ENCODE measurements around the gene TMEM63C.

Gene TMEM63C, protein sequence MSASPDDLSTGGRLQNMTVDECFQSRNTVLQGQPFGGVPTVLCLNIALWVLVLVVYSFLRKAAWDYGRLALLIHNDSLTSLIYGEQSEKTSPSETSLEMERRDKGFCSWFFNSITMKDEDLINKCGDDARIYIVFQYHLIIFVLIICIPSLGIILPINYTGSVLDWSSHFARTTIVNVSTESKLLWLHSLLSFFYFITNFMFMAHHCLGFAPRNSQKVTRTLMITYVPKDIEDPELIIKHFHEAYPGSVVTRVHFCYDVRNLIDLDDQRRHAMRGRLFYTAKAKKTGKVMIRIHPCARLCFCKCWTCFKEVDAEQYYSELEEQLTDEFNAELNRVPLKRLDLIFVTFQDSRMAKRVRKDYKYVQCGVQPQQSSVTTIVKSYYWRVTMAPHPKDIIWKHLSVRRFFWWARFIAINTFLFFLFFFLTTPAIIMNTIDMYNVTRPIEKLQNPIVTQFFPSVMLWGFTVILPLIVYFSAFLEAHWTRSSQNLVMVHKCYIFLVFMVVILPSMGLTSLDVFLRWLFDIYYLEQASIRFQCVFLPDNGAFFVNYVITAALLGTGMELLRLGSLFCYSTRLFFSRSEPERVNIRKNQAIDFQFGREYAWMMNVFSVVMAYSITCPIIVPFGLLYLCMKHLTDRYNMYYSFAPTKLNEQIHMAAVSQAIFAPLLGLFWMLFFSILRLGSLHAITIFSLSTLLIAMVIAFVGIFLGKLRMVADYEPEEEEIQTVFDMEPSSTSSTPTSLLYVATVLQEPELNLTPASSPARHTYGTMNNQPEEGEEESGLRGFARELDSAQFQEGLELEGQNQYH

DNA sequence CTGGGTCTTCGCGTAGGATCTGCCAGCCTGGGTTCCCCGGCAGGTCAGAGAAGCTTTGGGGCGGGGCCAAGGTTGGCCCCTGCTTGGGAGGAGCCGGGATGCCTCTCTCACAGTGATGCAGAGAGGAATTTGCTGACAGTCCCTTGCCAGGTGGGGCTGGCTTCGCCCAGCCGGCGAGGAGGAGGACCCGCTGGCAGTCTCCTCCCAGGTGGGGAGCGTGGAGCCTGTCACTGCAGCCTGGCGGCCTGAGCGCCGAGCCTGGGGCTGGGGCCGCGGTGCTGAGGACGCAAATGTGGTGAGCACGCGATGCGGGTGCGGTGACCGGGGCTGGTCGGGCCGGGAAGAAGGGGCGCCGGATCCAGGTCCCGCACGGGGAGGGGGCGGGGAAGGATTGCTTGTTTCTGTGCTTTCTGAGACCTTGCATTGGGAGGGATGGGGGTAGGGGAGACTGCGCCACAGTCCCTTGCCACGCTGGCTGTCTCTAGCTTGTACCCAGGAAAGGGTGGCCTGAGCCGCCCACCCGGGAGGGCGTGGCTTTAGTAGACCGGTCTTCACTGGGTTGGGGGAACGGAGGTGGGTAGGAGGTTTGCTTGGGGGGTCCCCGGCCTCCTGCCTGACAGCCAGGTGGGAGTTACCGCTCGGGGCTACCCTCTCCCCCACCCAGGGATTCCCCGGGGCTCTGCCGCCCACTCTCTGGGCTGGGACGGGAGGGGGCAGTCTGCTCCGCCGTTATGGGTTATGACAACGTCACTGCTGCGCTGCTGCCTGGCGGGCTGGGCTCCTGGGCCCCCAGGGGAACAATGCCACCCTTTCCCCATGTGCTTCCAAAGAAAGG lies at the start of gene TMEM63C:
TSS of gene TMEM63C (plus strand) at position 196 of the 835 bp plus-strand sequence. CDS start 37,016 bp downstream, outside the sequence.
- Histone ChIP-seq H3K27me3 (ENCODE audit: control insufficient read depth, insufficient read depth, low read length) (0 out of 2 replicates have a peak, but pooled peaks cover 5% of the 10 kb centered on the region), H3K27ac (ENCODE audit: low read depth, low read length) (no peak within 1 kb of the TSS)

DNA sequence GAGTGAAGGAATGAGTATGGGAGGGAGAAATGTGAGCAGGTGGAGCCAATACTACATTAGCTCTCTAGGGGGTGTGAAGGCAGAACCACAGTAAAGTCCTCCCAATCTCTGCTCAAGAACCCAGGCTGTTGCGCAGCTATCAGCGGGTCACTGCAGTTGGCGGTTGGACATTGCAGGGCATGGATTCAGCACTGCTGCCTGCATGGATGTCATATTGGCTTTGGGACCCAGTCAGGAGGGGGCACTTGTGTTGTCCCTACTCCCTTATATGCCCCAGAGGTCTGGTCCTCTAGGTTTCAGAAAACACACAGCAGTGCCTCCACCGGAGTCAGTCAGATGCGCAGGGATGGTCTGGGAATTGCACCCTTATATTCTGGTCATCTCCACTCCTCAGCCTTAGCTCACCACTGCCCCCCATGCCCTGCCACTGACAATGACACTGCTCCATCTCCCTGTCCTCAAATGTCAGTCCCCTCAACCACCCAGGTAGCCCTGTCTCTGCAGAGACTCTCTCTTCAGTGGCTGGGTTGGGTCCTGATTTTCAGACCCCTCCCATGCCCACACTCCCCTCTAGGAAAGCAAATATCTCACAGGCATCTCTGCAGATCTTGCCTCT lies 49.6 kb upstream of the TMEM63C start:
- Histone ChIP-seq H3K27me3 (ENCODE audit: control insufficient read depth, insufficient read depth, low read length) (peaks cover 31% of the 10 kb centered on the region), H3K4me3 (ENCODE audit: low read depth, low read length) (no peak overlapping the region), H3K36me3 (ENCODE audit: control insufficient read depth, insufficient read depth, low read length) (no peaks in the 10 kb centered on the region; the same call in 1 of the 2 replicates), H3K27ac (ENCODE audit: low read depth, low read length) (no peak overlapping the region), H3K4me1 (ENCODE audit: control insufficient read depth, insufficient read depth, low read length) (0 out of 2 replicates have a peak, but pooled peaks cover 2% of the 10 kb centered on the region), H3K9ac (ENCODE audit: low read length) (no peak overlapping the region), H3K9me3 (ENCODE audit: control insufficient read depth, insufficient read depth, low read depth, low read length) (no peaks in the 10 kb centered on the region)

More for the DNA sequence above, at the start of gene TMEM63C:
- Histone ChIP-seq H3K9ac (ENCODE audit: low read length) (peak within 1 kb of the TSS; percentile 52), H3K4me1 (ENCODE audit: control insufficient read depth, insufficient read depth, low read length) (peaks cover 15% of the 10 kb centered on the region; the same call in 1 of the 2 replicates), H3K9me3 (ENCODE audit: control insufficient read depth, insufficient read depth, low read depth, low read length) (no peaks in the 10 kb centered on the region), H3K36me3 (ENCODE audit: control insufficient read depth, insufficient read depth, low read length) (no peaks in the 10 kb centered on the region), H3K4me3 (ENCODE audit: low read depth, low read length) (peak within 1 kb of the TSS; percentile 83)

DNA sequence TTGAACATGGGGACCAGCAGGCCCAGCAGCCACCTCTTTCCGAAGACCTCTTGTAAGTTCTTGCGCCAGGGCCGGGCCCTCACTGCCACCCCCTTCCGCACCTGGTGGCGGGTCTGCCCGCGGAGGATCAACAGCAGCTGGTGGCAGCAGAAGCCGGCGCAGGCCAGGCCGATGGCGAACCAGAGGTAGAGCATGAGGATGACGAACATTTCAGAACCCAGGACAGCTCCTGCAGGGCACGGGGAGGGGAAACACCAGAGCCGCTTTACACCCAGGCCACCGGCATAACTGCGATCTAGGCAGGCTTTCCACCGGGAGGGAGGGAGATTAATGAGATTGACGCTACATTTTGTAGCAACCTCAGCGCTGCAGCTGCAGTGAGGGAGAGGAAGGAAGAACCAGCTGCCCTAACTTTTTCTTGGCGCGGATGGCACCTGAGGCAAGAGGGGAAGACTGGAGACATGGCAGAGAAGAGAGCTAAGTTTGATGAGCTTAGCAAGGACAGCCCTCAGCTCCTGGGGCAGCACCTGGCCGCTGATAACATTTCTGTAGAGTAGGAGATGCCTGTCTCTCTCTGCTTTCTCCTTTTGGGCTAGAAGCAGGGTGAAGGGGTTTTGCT lies 47.8 kb upstream of the TMEM63C start:
- H3K4me1 ChIP-seq (ENCODE audit: control insufficient read depth, insufficient read depth, low read length): no peaks in the 10 kb centered on the region
- peaks cover 31% of the 10 kb centered on the region for H3K27me3 ChIP-seq (ENCODE audit: control insufficient read depth, insufficient read depth, low read length)
- no peak overlapping the region for H3K4me3 ChIP-seq (ENCODE audit: low read depth, low read length)
- H3K27ac ChIP-seq (ENCODE audit: low read depth, low read length): no peak overlapping the region
- no peak overlapping the region for H3K9ac ChIP-seq (ENCODE audit: low read length)
- H3K9me3 ChIP-seq (ENCODE audit: control insufficient read depth, insufficient read depth, low read depth, low read length): no peaks in the 10 kb centered on the region
- H3K36me3 ChIP-seq (ENCODE audit: control insufficient read depth, insufficient read depth, low read length): no peaks in the 10 kb centered on the region; the same call in 1 of the 2 replicates

DNA sequence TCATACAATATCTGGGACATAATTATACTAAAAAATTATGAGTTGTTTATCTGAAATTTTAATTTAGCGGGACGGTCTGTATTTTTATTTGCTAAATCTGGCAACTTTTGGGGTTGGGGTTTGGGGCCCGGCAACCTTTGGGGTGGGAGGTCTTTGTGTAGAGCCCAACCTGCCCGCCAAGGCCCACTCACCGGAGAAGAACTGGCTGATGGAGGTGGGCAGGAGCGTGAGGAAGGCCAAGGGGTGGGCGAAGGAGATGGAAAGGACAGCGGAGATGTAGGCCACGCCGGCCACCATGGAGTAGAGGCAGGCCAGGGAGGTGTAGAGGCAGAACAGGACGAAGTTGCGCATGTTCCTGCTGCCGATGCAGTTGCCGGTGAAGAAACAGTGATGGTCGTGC lies 42.6 kb upstream of the TMEM63C start:
- Histone ChIP-seq H3K4me3 (ENCODE audit: low read depth, low read length) (peak overlapping the region; percentile 74; the same call in 1 of the 2 replicates), H3K9me3 (ENCODE audit: control insufficient read depth, insufficient read depth, low read depth, low read length) (no peaks in the 10 kb centered on the region), H3K36me3 (ENCODE audit: control insufficient read depth, insufficient read depth, low read length) (no peaks in the 10 kb centered on the region; the same call in 1 of the 2 replicates), H3K4me1 (ENCODE audit: control insufficient read depth, insufficient read depth, low read length) (peaks cover 27% of the 10 kb centered on the region), H3K27me3 (ENCODE audit: control insufficient read depth, insufficient read depth, low read length) (peaks cover 50% of the 10 kb centered on the region), H3K9ac (ENCODE audit: low read length) (no peak overlapping the region), H3K27ac (ENCODE audit: low read depth, low read length) (no peak overlapping the region)

DNA sequence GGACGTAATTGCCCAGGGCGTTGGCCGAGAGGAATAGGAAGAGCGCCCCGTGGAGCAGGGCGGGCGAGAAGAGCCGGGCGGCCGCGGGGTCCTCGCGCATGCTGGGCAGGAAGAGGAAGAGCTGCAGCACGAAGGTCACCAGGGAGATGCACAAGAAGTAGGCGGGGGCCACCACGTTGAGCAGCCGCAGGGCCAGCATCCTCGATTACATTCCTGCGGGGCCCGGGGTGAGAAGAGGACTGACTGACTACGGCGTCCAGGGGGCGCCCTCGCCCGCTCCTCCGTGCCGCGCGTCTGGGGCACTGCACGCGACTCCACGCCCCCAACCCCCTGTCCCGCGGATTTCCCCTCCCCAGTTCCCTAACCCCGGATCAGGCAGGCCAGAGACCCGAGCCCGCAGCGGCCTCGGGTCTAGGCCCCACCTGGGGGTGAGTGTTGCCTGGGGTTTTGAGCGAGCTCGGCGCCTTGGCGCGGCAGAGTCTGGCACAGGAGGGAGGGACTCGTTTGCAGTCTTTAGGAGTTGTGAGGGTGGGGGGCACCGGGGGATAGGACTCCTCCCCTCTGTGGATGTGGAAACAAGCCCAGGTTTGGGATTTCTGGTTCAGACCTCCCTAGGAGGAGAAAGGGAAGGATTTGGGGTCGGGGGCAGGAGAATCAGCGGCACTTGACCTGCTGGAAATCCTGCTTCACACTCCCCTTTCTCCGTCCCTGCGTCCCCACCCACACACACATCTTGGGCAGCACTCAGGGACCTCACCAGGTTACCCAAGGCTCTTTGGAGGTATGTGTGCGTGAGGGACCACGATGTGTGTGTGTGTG lies 41.8 kb upstream of the TMEM63C start:
- H3K27me3 ChIP-seq (ENCODE audit: control insufficient read depth, insufficient read depth, low read length): peaks cover 43% of the 10 kb centered on the region

DNA sequence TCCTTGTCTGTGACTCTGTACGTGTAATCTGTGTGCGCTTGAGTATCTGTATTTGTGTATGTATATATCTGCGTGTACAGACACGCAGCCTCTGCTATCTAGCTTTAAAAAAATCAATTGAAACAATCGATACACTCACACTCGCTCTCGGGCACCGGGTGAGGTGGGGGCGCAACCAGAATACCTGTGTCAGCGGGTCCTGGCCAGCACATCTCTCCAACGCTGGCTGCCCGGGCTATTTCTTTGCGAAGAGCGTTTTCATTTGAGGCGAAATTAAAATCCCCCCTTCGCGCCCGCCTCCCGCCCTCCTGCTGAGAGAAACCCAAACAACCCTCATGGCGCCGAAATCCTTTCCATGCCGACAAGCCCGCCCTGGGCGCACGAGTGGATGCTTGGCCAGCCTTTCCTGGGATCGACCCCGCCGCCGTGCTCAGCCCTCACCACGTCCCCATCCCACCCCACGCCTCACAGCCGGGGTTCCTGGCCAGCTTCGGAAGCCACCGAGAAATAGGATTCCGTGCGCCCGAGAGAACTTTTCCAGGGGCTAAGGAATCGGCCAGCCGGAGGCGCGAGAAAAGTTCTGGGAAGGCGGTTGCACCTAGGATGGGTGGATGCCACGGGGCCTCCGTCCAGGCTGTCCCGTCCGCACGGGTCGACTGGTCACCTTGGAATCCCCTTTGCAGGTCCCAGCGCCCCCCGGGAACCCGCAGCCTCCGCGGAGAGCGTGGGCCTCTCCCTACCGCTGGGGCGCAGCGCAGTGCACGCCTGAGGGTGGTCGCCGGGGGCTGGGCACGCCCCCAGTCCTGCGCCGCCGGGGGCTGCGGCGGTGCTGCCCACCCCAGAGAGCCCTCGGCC lies 41.0 kb upstream of the TMEM63C start:
- peaks cover 35% of the 10 kb centered on the region for H3K4me1 ChIP-seq (ENCODE audit: control insufficient read depth, insufficient read depth, low read length)
- H3K9me3 ChIP-seq (ENCODE audit: control insufficient read depth, insufficient read depth, low read depth, low read length): no peaks in the 10 kb centered on the region
- H3K4me3 ChIP-seq (ENCODE audit: low read depth, low read length): peak overlapping the region; percentile 74
- H3K27ac ChIP-seq (ENCODE audit: low read depth, low read length): no peak overlapping the region
- H3K9ac ChIP-seq (ENCODE audit: low read length): peak overlapping the region; percentile 14
- peaks cover 41% of the 10 kb centered on the region for H3K27me3 ChIP-seq (ENCODE audit: control insufficient read depth, insufficient read depth, low read length)
- H3K36me3 ChIP-seq (ENCODE audit: control insufficient read depth, insufficient read depth, low read length): no peaks in the 10 kb centered on the region; the same call in 1 of the 2 replicates

More for the DNA sequence above, 41.8 kb upstream of the TMEM63C start:
- Histone ChIP-seq H3K9me3 (ENCODE audit: control insufficient read depth, insufficient read depth, low read depth, low read length) (no peaks in the 10 kb centered on the region), H3K27ac (ENCODE audit: low read depth, low read length) (no peak overlapping the region), H3K4me3 (ENCODE audit: low read depth, low read length) (peak overlapping the region; percentile 74), H3K4me1 (ENCODE audit: control insufficient read depth, insufficient read depth, low read length) (peaks cover 33% of the 10 kb centered on the region), H3K36me3 (ENCODE audit: control insufficient read depth, insufficient read depth, low read length) (no peaks in the 10 kb centered on the region; the same call in 1 of the 2 replicates), H3K9ac (ENCODE audit: low read length) (peak overlapping the region; percentile 13)

DNA sequence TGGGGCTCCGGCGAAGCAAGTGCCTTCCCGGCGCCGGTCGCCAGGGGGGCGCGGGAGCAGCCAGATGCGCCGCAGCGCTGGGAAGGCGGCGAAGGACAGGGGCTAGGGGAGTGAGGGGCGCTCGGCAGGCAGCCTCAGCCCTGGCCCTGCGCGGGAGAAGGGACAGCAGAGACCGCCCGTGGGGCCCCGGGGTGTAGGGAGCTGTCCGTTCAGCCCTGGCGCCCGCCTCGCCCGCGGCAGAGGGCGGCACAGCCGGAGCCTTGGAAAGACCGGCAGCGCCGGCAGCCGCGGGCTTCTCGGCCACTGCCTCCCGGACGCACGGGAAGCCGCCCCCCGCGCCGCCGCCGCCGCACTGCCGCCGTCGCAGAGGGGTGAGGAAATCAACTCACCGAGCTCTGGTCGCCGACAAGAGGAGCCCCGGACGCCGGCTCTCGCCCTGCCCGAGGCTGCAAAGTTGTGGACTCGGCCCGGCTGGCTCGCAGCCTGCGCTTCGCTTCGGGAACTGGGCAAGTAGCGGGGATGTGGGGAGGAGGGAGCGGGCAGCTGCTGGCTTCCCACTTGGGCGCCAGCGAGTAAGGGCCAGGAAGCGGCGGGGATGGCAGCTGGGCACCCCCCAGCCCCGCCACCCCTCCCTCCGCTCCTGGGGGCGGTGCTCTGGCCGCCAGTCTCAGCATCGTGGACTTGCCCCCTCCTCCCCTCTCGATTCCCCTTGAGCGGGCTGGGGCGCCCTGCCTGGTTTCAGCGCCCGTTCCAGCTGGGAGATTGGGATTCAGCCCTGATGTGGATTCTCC lies 40.2 kb upstream of the TMEM63C start, which contains the start of gene ZDHHC22:
TSS of gene ZDHHC22 (minus strand) at position 578 of the 791 bp plus-strand sequence. CDS start 2,053 bp downstream, outside the sequence.
- Histone ChIP-seq H3K27ac (ENCODE audit: low read depth, low read length) (no peak within 1 kb of the TSS), H3K36me3 (ENCODE audit: control insufficient read depth, insufficient read depth, low read length) (no peaks in the 10 kb centered on the region; the same call in 1 of the 2 replicates), H3K4me3 (ENCODE audit: low read depth, low read length) (peak within 1 kb of the TSS; percentile 74), H3K4me1 (ENCODE audit: control insufficient read depth, insufficient read depth, low read length) (peaks cover 43% of the 10 kb centered on the region), H3K27me3 (ENCODE audit: control insufficient read depth, insufficient read depth, low read length) (peaks cover 50% of the 10 kb centered on the region), H3K9me3 (ENCODE audit: control insufficient read depth, insufficient read depth, low read depth, low read length) (no peaks in the 10 kb centered on the region), H3K9ac (ENCODE audit: low read length) (peak within 1 kb of the TSS; percentile 14)

DNA sequence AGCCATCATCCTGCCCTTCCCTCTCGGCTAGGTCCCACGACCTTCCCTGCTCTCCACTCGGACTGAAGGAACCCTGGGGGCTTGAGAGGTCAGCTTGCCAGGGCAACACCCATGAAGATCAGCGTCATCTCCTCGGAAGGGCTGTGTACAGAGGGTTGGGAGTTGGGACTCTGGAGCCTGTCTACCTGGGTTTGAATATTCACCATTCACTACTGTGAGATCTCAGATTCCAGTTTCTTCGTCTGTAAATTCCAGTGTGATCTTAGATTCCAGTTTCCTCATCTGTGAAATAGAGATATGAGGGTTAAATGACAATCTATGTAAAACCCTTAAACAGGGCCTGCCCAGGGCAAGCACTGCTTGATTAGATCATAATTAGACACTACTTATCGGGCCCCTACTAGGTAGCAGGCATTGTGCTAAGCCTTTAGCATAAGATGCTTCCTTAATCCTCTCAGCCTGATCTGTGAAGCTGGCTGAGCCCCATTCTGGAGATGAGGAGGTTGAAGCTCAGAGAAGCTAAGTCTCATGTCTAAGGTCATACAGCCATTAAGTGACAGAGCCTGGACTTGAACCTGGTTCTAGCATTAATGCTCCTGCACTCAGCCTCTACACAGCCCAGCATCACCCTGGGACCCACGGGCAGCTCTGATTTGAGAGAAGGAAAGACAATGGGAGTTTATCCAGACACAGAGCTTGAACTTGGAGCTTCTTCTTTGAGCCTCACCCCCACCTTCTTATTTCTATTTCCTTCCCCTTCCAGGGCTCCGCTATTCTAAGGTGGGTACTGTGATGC lies 39.4 kb upstream of the TMEM63C start:
- peak overlapping the region; percentile 74 for H3K4me3 ChIP-seq (ENCODE audit: low read depth, low read length)
- H3K27me3 ChIP-seq (ENCODE audit: control insufficient read depth, insufficient read depth, low read length): peaks cover 52% of the 10 kb centered on the region
- H3K9me3 ChIP-seq (ENCODE audit: control insufficient read depth, insufficient read depth, low read depth, low read length): no peaks in the 10 kb centered on the region
- peak overlapping the region; percentile 3 for H3K9ac ChIP-seq (ENCODE audit: low read length)
- no peaks in the 10 kb centered on the region; the same call in 1 of the 2 replicates for H3K36me3 ChIP-seq (ENCODE audit: control insufficient read depth, insufficient read depth, low read length)
- H3K27ac ChIP-seq (ENCODE audit: low read depth, low read length): no peak overlapping the region
- H3K4me1 ChIP-seq (ENCODE audit: control insufficient read depth, insufficient read depth, low read length): peaks cover 45% of the 10 kb centered on the region
